Liver (tissue), 9 donors: ENCODE results near the gene STX2. TPM values are rescaled to one million over a fixed set of nuclear protein-coding genes. Genes with fewer than 3 reads are reported as not detected.

Experiments
- DNase-seq: peaks from one replicate; pipeline ENCODE4 v3.0.0-alpha.2; 2017; ENCODE audit warnings: low spot score
- H3K27ac ChIP-seq, 2 donors: one replicate each; pipeline ENCODE4 v1.7.0; 2013; ENCODE audit warnings: inconsistent platforms in 2 of 2, low read length in 2 of 2, control low read depth in 1 of 2, low read depth in 1 of 2, mild to moderate bottlenecking in 1 of 2
- H3K27me3 ChIP-seq, 4 donors: one replicate each; pipeline versions ENCODE4 v1.6.1 to v1.7.0; 2013; ENCODE audit warnings: low read length in 3 of 4, inconsistent platforms in 1 of 4, mild to moderate bottlenecking in 1 of 4, moderate library complexity in 1 of 4; ENCODE audit not compliant: control insufficient read depth in 4 of 4, insufficient read depth in 4 of 4
- H3K36me3 ChIP-seq, 4 donors: one replicate each; pipeline versions ENCODE4 v1.6.1 to v1.7.0; 2013; ENCODE audit warnings: low read length in 3 of 4, mild to moderate bottlenecking in 3 of 4, low read depth in 1 of 4, moderate library complexity in 1 of 4; ENCODE audit not compliant: control insufficient read depth in 4 of 4, insufficient read depth in 3 of 4
- H3K4me1 ChIP-seq, 4 donors: one replicate each; pipeline versions ENCODE4 v1.6.1 to v1.7.0; 2013; ENCODE audit warnings: low read length in 3 of 4, mild to moderate bottlenecking in 3 of 4, moderate library complexity in 1 of 4; ENCODE audit not compliant: control insufficient read depth in 4 of 4, insufficient read depth in 4 of 4
- H3K4me3 ChIP-seq, 3 donors: one replicate each; pipeline versions ENCODE4 v1.6.1 to v1.7.0; 2013; ENCODE audit warnings: low read length in 3 of 3, control low read depth in 1 of 3, low read depth in 1 of 3, mild to moderate bottlenecking in 1 of 3
- H3K9ac ChIP-seq, 2 donors: one replicate each; pipeline ENCODE4 v1.7.0; 2013; ENCODE audit warnings: low read length in 2 of 2, mild to moderate bottlenecking in 2 of 2, moderate library complexity in 2 of 2, control low read depth in 1 of 2, low read depth in 1 of 2
- H3K9me3 ChIP-seq, 4 donors: one replicate each; pipeline versions ENCODE4 v1.6.1 to v1.7.0; 2013; ENCODE audit warnings: low read length in 3 of 4; ENCODE audit not compliant: control insufficient read depth in 4 of 4
- CTCF ChIP-seq: fragments of 150-350 bp; IDR thresholded peaks from 2 replicates; pipeline ENCODE4 v1.5.1; 2017; ENCODE audit warnings: improper control_type of control experiment, low read depth, low read length; ENCODE audit not compliant: missing input control
- EGR1 ChIP-seq, 2 donors: IDR thresholded peaks; 2 replicates each; pipeline ENCODE4 v1.6.1; 2016 to 2018; ENCODE audit warnings: antibody characterized with exemption in 2 of 2, low read depth in 2 of 2
- GABPA ChIP-seq, 2 donors: IDR thresholded peaks in 1 of 2; conservative IDR thresholded peaks in 1 of 2; 2 replicates each; pipeline ENCODE4 v1.6.1; 2016; ENCODE audit warnings: antibody characterized with exemption in 2 of 2, mild to moderate bottlenecking in 1 of 2, moderate library complexity in 1 of 2
- NR2F2 ChIP-seq: IDR thresholded peaks from 2 replicates; pipeline ENCODE4 v1.6.1; 2016; ENCODE audit warnings: antibody characterized with exemption
- RAD21 ChIP-seq, 2 donors: IDR thresholded peaks; 2 replicates each; pipeline ENCODE4 v1.6.1; 2016; ENCODE audit warnings: antibody characterized with exemption in 2 of 2, mild to moderate bottlenecking in 2 of 2
- REST ChIP-seq: IDR thresholded peaks from 2 replicates; pipeline ENCODE4 v1.6.1; 2016; ENCODE audit warnings: antibody characterized with exemption, mild to moderate bottlenecking
- TAF1 ChIP-seq: conservative IDR thresholded peaks from 2 replicates; pipeline ENCODE4 v1.6.1; 2016; ENCODE audit warnings: antibody characterized with exemption, mild to moderate bottlenecking
- YY1 ChIP-seq: IDR thresholded peaks from 2 replicates; pipeline ENCODE4 v1.6.1; 2016; ENCODE audit warnings: antibody characterized with exemption, mild to moderate bottlenecking
- ZBTB33 ChIP-seq: IDR thresholded peaks from 2 replicates; pipeline ENCODE4 v1.6.1; 2016; ENCODE audit warnings: antibody characterized with exemption
- WGBS: extraction: QIAGEN DNeasy Blood & Tissue Kit; methylation state at CpG from one replicate; pipeline ENCODE4 v1.1.7; 2013; 5-methylcytosine and 5-hydroxymethylcytosine counted together
- polyA plus RNA-seq, 2 donors: library from polyadenylated mRNA; stranded (reverse) in 1 of 2; unstranded in 1 of 2; fragments of 200-250 nt in 1 of 2; fragments of >200 nt in 1 of 2; fragmentation: Nextera tagmentation in 1 of 2; extraction: Ambion mirVana in 1 of 2; gene quantifications; one replicate each; pipeline versions ENCODE4 v1.2.1 to v1.2.3, GENCODE V29; 2013 to 2015
- total RNA-seq, 2 donors: library from RNA; depleted of rRNA; stranded (reverse); fragments of >200 nt; gene quantifications; one replicate each; pipeline ENCODE4 v1.2.3, GENCODE V29; 2014
- TF ChIP-seq, protein P1 (sequence below): IDR thresholded peaks from 2 replicates; pipeline ENCODE4 v1.6.1; 2016; ENCODE audit warnings: antibody characterized with exemption
- donor health status: healthy.
- donor health status: healthy.
- donor health status: healthy.
- donor health status: healthy.
- donor health status: healthy.

Gene STX2
- total and polyA plus RNA-seq, 4 donors, result 4.7 to 13.8 (median 8.9) TPM

GRCh38 chr12:130818272-130818634, 20.8 kb downstream of the STX2 start:
- no peak for DNase-seq
- no peak for TF ChIP-seq EGR1 (IDR thresholded peaks at IDR 0.05; ENCODE audit: low read depth in 2 of 2)
- TF ChIP-seq NR2F2, result no peak
- no peak for TF ChIP-seq REST
- TF ChIP-seq, protein P1, sequence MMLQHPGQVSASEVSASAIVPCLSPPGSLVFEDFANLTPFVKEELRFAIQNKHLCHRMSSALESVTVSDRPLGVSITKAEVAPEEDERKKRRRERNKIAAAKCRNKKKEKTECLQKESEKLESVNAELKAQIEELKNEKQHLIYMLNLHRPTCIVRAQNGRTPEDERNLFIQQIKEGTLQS, result no peak
- no peaks in the 10 kb centered on the region for H3K27me3 ChIP-seq
- peaks cover 2 to 10% (median 6%) of the 10 kb centered on the region in 4 donors for H3K36me3 ChIP-seq
- no peak overlapping the region for H3K27ac ChIP-seq
- H3K4me1 ChIP-seq, result peaks cover 0 to 6% (median 2%) of the 10 kb centered on the region in 4 donors
- no peak overlapping the region for H3K9ac ChIP-seq
- H3K4me3 ChIP-seq, result peak overlapping the region in 2 of 3 donors; percentile 34 to 50
- peaks cover 0 to 3% (median under 1%) of the 10 kb centered on the region in 4 donors for H3K9me3 ChIP-seq
- 66% methylated on average over 14 of the region's 14 CpGs for WGBS

- WGBS, result 97% methylated on average over 14 of the region's 14 CpGs
- TF ChIP-seq YY1 (no peak), REST (no peak)
- DNase-seq, result no peak
Observed at GRCh38 chr12:130817804-130818203, 21.2 kb downstream of the STX2 start.

GRCh38 chr12:130816097-130816496, 23.0 kb downstream of the STX2 start:
- no peak for DNase-seq
- H3K9ac ChIP-seq, result no peak overlapping the region
- peaks cover 0 to 3% (median under 1%) of the 10 kb centered on the region in 4 donors for H3K9me3 ChIP-seq
- H3K36me3 ChIP-seq, result peaks cover 2 to 5% (median 3%) of the 10 kb centered on the region in 4 donors
- TF ChIP-seq GABPA (IDR thresholded peaks at IDR 0.05 in 1 of 2, conservative IDR thresholded peaks at IDR 0.05 in 1 of 2) (no peak), EGR1 (IDR thresholded peaks at IDR 0.05; ENCODE audit: low read depth in 2 of 2) (no peak), TAF1 (no peak), ZBTB33 (no peak), NR2F2 (no peak), CTCF (no peak), YY1 (no peak), RAD21 (IDR thresholded peaks at IDR 0.05) (no peak)
- TF ChIP-seq, protein P1, result no peak
- H3K27me3 ChIP-seq, result no peaks in the 10 kb centered on the region
- H3K4me1 ChIP-seq, result peaks cover 0 to 6% (median 2%) of the 10 kb centered on the region in 4 donors
- H3K4me3 ChIP-seq, result no peak overlapping the region
- WGBS, result 89% methylated on average over 14 of the region's 14 CpGs
- H3K27ac ChIP-seq, result no peak overlapping the region

More at GRCh38 chr12:130817804-130818203, 21.2 kb downstream of the STX2 start:
- Histone ChIP-seq H3K27me3 (no peaks in the 10 kb centered on the region), H3K9me3 (peaks cover 0 to 3% (median under 1%) of the 10 kb centered on the region in 4 donors), H3K4me3 (no peak overlapping the region), H3K4me1 (peaks cover 0 to 6% (median 2%) of the 10 kb centered on the region in 4 donors), H3K36me3 (peaks cover 2 to 8% (median 6%) of the 10 kb centered on the region in 4 donors), H3K9ac (no peak overlapping the region), H3K27ac (no peak overlapping the region)
